ENCODE measurements around the gene CACNG7. TPM values are rescaled to one million over a fixed set of nuclear protein-coding genes. Genes with fewer than 3 reads are reported as not detected.
A peak's percentile ranks its signal among the peaks of the same experiment; 100 is the strongest.

CACNG7 gene
- total RNA-seq, 1 donor from 2014 or later: not detected

- no peak for DNase-seq (ENCODE audit: low read depth)
These were observed 30.3 kb upstream of the CACNG7 start for GRCh38 chr19:53878776-53879139.

- DNase-seq (ENCODE audit: low read depth): peak; percentile 95
These were observed 29.7 kb upstream of the CACNG7 start for GRCh38 chr19:53879140-53880081.

GRCh38 chr19:53880711-53881481 lies 28.2 kb upstream of the CACNG7 start:
- DNase-seq (ENCODE audit: low read depth): no peak

GRCh38 chr19:53881482-53882390 lies 27.3 kb upstream of the CACNG7 start, which contains the start of gene PRKCG:
PRKCG (plus strand) TSS chr19:53882197; CDS start chr19:53882495, 298 bp downstream.
- peak; percentile 60 for DNase-seq (ENCODE audit: low read depth)

- DNase-seq (ENCODE audit: low read depth): no peak
These were observed 26.6 kb upstream of the CACNG7 start for GRCh38 chr19:53882391-53883050.

- no peak for DNase-seq (ENCODE audit: low read depth)
These were observed 25.8 kb upstream of the CACNG7 start for GRCh38 chr19:53883231-53883661.

GRCh38 chr19:53883741-53884140 lies 25.3 kb upstream of the CACNG7 start:
- no peak for DNase-seq (ENCODE audit: low read depth)

GRCh38 chr19:53884256-53884655 lies 24.8 kb upstream of the CACNG7 start:
- DNase-seq (ENCODE audit: low read depth): no peak

GRCh38 chr19:53885036-53885435 lies 24.0 kb upstream of the CACNG7 start:
- no peak for DNase-seq (ENCODE audit: low read depth)

GRCh38 chr19:53892301-53892980 lies 16.6 kb upstream of the CACNG7 start:
- no peak for DNase-seq (ENCODE audit: low read depth)

GRCh38 chr19:53892981-53893325 lies 16.1 kb upstream of the CACNG7 start:
- DNase-seq (ENCODE audit: low read depth): no peak

- no peak for DNase-seq (ENCODE audit: low read depth)
These were observed 14.4 kb upstream of the CACNG7 start for GRCh38 chr19:53894707-53895106.

- DNase-seq (ENCODE audit: low read depth): no peak
These were observed 12.4 kb upstream of the CACNG7 start for GRCh38 chr19:53896682-53897081.

GRCh38 chr19:53897459-53897858 lies 11.6 kb upstream of the CACNG7 start:
- no peak for DNase-seq (ENCODE audit: low read depth)

- no peak for DNase-seq (ENCODE audit: low read depth)
These were observed 10.9 kb upstream of the CACNG7 start for GRCh38 chr19:53898166-53898565.

- no peak for DNase-seq (ENCODE audit: low read depth)
These were observed 10.3 kb upstream of the CACNG7 start for GRCh38 chr19:53898636-53899341.

GRCh38 chr19:53900191-53900860 lies 8.8 kb upstream of the CACNG7 start:
- no peak for DNase-seq (ENCODE audit: low read depth)

- DNase-seq (ENCODE audit: low read depth): peak; percentile 55
These were observed 5.9 kb upstream of the CACNG7 start for GRCh38 chr19:53903055-53903680.

Data from myocyte (in vitro differentiated cells).